ENCODE measurements around the gene RPS6KA4. TPM values are rescaled to one million over a fixed set of nuclear protein-coding genes. Genes with fewer than 3 reads are reported as not detected.

The RPS6KA4 gene
- total and polyA plus RNA-seq, 2 of the 13 experiments (the other 11 are each of a cell fraction or from before 2014, with no cell fraction given): 8.9 to 14.2 TPM

DNA sequence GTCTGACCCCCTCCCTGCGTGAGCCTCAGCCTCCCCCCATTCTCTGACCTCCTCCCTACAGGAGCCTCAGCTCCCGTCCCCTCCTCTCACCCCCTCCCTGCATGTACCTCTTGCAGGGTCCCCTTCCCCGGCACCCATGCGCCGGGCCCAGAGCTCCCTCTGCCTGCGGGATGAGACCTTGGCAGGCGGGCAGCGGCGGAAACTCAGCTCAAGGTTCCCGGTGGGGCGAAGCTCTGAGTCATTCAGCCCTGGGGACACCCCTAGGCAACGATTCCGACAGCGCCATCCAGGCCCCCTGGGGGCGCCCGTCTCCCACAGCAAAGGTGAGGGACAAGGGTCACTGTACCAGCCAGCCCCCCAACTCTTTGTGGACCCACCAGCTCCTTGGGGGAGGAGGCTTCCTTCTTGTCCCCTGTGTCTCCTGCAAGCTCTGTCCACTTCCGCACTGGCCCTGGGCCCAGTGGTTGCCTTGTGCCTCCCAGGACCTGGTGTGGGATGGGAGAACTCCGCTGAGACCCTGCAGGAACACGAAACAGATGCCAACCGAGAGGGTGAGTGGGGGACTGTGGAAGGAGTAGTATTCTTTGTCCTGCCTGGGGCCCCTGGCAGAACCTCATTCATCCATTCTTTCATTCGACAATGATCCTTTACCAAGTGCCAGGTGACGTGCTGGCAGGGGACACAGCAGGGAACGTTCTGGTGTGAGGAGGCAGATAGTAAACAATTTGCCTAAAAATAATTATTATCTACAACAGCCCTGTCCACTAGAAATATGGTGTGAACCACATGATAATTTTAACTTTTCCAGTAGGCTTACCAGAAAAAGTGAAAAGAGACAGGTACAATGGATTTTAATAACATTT is 3.7 kb upstream of the RPS6KA4 start (continued):
- TF ChIP-seq, protein P1, sequence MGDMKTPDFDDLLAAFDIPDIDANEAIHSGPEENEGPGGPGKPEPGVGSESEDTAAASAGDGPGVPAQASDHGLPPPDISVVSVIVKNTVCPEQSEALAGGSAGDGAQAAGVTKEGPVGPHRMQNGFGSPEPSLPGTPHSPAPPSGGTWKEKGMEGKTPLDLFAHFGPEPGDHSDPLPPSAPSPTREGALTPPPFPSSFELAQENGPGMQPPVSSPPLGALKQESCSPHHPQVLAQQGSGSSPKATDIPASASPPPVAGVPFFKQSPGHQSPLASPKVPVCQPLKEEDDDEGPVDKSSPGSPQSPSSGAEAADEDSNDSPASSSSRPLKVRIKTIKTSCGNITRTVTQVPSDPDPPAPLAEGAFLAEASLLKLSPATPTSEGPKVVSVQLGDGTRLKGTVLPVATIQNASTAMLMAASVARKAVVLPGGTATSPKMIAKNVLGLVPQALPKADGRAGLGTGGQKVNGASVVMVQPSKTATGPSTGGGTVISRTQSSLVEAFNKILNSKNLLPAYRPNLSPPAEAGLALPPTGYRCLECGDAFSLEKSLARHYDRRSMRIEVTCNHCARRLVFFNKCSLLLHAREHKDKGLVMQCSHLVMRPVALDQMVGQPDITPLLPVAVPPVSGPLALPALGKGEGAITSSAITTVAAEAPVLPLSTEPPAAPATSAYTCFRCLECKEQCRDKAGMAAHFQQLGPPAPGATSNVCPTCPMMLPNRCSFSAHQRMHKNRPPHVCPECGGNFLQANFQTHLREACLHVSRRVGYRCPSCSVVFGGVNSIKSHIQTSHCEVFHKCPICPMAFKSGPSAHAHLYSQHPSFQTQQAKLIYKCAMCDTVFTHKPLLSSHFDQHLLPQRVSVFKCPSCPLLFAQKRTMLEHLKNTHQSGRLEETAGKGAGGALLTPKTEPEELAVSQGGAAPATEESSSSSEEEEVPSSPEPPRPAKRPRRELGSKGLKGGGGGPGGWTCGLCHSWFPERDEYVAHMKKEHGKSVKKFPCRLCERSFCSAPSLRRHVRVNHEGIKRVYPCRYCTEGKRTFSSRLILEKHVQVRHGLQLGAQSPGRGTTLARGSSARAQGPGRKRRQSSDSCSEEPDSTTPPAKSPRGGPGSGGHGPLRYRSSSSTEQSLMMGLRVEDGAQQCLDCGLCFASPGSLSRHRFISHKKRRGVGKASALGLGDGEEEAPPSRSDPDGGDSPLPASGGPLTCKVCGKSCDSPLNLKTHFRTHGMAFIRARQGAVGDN (CRISPR knock-in tag; IDR thresholded peaks at IDR 0.05): peak; percentile 80
- TF ChIP-seq, protein P2, sequence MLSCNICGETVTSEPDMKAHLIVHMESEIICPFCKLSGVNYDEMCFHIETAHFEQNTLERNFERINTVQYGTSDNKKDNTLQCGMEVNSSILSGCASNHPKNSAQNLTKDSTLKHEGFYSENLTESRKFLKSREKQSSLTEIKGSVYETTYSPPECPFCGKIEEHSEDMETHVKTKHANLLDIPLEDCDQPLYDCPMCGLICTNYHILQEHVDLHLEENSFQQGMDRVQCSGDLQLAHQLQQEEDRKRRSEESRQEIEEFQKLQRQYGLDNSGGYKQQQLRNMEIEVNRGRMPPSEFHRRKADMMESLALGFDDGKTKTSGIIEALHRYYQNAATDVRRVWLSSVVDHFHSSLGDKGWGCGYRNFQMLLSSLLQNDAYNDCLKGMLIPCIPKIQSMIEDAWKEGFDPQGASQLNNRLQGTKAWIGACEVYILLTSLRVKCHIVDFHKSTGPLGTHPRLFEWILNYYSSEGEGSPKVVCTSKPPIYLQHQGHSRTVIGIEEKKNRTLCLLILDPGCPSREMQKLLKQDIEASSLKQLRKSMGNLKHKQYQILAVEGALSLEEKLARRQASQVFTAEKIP (CRISPR knock-in tag; IDR thresholded peaks at IDR 0.05; ENCODE audit: borderline replicate concordance): no peak
- TF ChIP-seq, protein P3, sequence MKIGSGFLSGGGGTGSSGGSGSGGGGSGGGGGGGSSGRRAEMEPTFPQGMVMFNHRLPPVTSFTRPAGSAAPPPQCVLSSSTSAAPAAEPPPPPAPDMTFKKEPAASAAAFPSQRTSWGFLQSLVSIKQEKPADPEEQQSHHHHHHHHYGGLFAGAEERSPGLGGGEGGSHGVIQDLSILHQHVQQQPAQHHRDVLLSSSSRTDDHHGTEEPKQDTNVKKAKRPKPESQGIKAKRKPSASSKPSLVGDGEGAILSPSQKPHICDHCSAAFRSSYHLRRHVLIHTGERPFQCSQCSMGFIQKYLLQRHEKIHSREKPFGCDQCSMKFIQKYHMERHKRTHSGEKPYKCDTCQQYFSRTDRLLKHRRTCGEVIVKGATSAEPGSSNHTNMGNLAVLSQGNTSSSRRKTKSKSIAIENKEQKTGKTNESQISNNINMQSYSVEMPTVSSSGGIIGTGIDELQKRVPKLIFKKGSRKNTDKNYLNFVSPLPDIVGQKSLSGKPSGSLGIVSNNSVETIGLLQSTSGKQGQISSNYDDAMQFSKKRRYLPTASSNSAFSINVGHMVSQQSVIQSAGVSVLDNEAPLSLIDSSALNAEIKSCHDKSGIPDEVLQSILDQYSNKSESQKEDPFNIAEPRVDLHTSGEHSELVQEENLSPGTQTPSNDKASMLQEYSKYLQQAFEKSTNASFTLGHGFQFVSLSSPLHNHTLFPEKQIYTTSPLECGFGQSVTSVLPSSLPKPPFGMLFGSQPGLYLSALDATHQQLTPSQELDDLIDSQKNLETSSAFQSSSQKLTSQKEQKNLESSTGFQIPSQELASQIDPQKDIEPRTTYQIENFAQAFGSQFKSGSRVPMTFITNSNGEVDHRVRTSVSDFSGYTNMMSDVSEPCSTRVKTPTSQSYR (CRISPR knock-in tag; IDR thresholded peaks at IDR 0.05; ENCODE audit: borderline replicate concordance): no peak; the same call in 1 of the 2 replicates
- TF ChIP-seq ZSCAN25 (CRISPR knock-in tag; IDR thresholded peaks at IDR 0.05) (peak; percentile 98), PCBP1 (IDR thresholded peaks at IDR 0.05; ENCODE audit: borderline replicate concordance, low read depth, low read length) (peak; percentile 91; the same call in 1 of the 2 replicates), HDAC2 (CRISPR knock-in tag; IDR thresholded peaks at IDR 0.05) (peak; percentile 66; the same call in 1 of the 2 replicates), ZNF747 (CRISPR knock-in tag; IDR thresholded peaks at IDR 0.05; ENCODE audit: borderline replicate concordance) (peak; percentile 65; the same call in 1 of the 2 replicates), HIVEP1 (CRISPR knock-in tag; IDR thresholded peaks at IDR 0.05) (peak; percentile 93), ZIK1 (CRISPR knock-in tag; IDR thresholded peaks at IDR 0.05; ENCODE audit: borderline replicate concordance, low read depth) (peak; percentile 40; the same call in 1 of the 2 replicates), FOSL1 (CRISPR knock-in tag; IDR thresholded peaks at IDR 0.05; ENCODE audit: borderline replicate concordance) (peak; percentile 58; the same call in 1 of the 2 replicates), ZNF792 (CRISPR knock-in tag; IDR thresholded peaks at IDR 0.05) (peak; percentile 79)
- TF ChIP-seq, protein P4, sequence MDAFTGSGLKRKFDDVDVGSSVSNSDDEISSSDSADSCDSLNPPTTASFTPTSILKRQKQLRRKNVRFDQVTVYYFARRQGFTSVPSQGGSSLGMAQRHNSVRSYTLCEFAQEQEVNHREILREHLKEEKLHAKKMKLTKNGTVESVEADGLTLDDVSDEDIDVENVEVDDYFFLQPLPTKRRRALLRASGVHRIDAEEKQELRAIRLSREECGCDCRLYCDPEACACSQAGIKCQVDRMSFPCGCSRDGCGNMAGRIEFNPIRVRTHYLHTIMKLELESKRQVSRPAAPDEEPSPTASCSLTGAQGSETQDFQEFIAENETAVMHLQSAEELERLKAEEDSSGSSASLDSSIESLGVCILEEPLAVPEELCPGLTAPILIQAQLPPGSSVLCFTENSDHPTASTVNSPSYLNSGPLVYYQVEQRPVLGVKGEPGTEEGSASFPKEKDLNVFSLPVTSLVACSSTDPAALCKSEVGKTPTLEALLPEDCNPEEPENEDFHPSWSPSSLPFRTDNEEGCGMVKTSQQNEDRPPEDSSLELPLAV (CRISPR knock-in tag; conservative IDR thresholded peaks at IDR 0.05; ENCODE audit: low read depth): no peak
- TF ChIP-seq, protein P5, sequence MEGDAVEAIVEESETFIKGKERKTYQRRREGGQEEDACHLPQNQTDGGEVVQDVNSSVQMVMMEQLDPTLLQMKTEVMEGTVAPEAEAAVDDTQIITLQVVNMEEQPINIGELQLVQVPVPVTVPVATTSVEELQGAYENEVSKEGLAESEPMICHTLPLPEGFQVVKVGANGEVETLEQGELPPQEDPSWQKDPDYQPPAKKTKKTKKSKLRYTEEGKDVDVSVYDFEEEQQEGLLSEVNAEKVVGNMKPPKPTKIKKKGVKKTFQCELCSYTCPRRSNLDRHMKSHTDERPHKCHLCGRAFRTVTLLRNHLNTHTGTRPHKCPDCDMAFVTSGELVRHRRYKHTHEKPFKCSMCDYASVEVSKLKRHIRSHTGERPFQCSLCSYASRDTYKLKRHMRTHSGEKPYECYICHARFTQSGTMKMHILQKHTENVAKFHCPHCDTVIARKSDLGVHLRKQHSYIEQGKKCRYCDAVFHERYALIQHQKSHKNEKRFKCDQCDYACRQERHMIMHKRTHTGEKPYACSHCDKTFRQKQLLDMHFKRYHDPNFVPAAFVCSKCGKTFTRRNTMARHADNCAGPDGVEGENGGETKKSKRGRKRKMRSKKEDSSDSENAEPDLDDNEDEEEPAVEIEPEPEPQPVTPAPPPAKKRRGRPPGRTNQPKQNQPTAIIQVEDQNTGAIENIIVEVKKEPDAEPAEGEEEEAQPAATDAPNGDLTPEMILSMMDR (CRISPR knock-in tag; IDR thresholded peaks at IDR 0.05): peak; percentile 96
